HG03280 (cell line): ENCODE measurements around the gene GPC5.
"Not testable (repeated sequence)": the region's sequence is repeated elsewhere in the genome, so short reads cannot be mapped to it uniquely, and the experiment has no call there.

Experiments
- ATAC-seq: cut with Tn5 transposase; IDR thresholded peaks from one replicate; pipeline ENCODE4 v1.9.1; 2021; ENCODE audit warnings: mild to moderate bottlenecking, moderate library complexity; ENCODE audit not compliant: unreplicated experiment

Gene GPC5

GRCh38 chr13:91644806-91645205 is 246.4 kb downstream of the GPC5 start:
- ATAC-seq: no peak

GRCh38 chr13:91647361-91647990 is 249.1 kb downstream of the GPC5 start:
- no peak for ATAC-seq

- no peak for ATAC-seq
Measured at GRCh38 chr13:91648012-91648411, 249.6 kb downstream of the GPC5 start.

- no peak for ATAC-seq
Measured at GRCh38 chr13:91649456-91649855, 251.0 kb downstream of the GPC5 start.

- ATAC-seq: no peak
Measured at GRCh38 chr13:91652404-91653301, 254.2 kb downstream of the GPC5 start.

GRCh38 chr13:91655731-91656130 is 257.3 kb downstream of the GPC5 start:
- ATAC-seq: no peak

GRCh38 chr13:91657283-91657682 is 258.9 kb downstream of the GPC5 start:
- no peak for ATAC-seq

- ATAC-seq: no peak
Measured at GRCh38 chr13:91659256-91660075, 261.0 kb downstream of the GPC5 start.

GRCh38 chr13:91660076-91660415 is 261.6 kb downstream of the GPC5 start:
- ATAC-seq: no peak

GRCh38 chr13:91661692-91662490 is 263.5 kb downstream of the GPC5 start:
- ATAC-seq: no peak

GRCh38 chr13:91664039-91664438 is 265.6 kb downstream of the GPC5 start:
- ATAC-seq: no peak

- ATAC-seq: no peak
Measured at GRCh38 chr13:91667486-91667885, 269.1 kb downstream of the GPC5 start.

- no peak for ATAC-seq
Measured at GRCh38 chr13:91668866-91669495, 270.6 kb downstream of the GPC5 start.

- not testable (repeated sequence) for ATAC-seq
Measured at GRCh38 chr13:91674347-91674746, 275.9 kb downstream of the GPC5 start.

- no peak for ATAC-seq
Measured at GRCh38 chr13:91684746-91685145, 286.3 kb downstream of the GPC5 start.

- no peak for ATAC-seq
Measured at GRCh38 chr13:91690944-91691343, 292.5 kb downstream of the GPC5 start.

- ATAC-seq: no peak
Measured at GRCh38 chr13:91693466-91693865, 295.0 kb downstream of the GPC5 start.

GRCh38 chr13:91698308-91698707 is 299.9 kb downstream of the GPC5 start:
- ATAC-seq: no peak

GRCh38 chr13:91698767-91699166 is 300.3 kb downstream of the GPC5 start:
- no peak for ATAC-seq

- ATAC-seq: no peak
Measured at GRCh38 chr13:91699863-91700262, 301.4 kb downstream of the GPC5 start.
